HEK293 (cell line): ENCODE results near the gene WDHD1.
"Not testable (repeated sequence)": the region's sequence is repeated elsewhere in the genome, so short reads cannot be mapped to it uniquely, and the experiment has no call there.

ENCODE experiments used
- CTCF ChIA-PET: fragments of 350-600 bp; formaldehyde crosslinking; extraction: SDS; loops from one replicate; lab custom pipeline; 2021; ENCODE audit warnings: antibody characterized with exemption; lab: Yijun Ruan, JAX
- POLR2A ChIA-PET: fragments of 300-600 bp; formaldehyde crosslinking; extraction: SDS; loops from one replicate; lab custom pipeline; 2020; ENCODE audit warnings: antibody characterized with exemption, inconsistent platforms; lab: Yijun Ruan, JAX
- H3K27ac ChIP-seq: fragments of 200-500 bp; sonication (Bioruptor generic); 2 replicates; pipeline ENCODE4 v1.5.1; 2014; ENCODE audit warnings: low read depth, low read length, control low read depth, inconsistent platforms; ENCODE audit errors: extremely low read depth
- H3K36me3 ChIP-seq, 2 experiments: fragments of 200-500 bp in 1 of 2; sonication (Bioruptor generic) in 1 of 2; 1 replicate in 1 of 2; 2 replicates in 1 of 2; pipeline ENCODE4 v1.5.1; 2014 to 2017; ENCODE audit warnings: inconsistent platforms in 2 of 2, low read length in 2 of 2; ENCODE audit not compliant: control insufficient read depth in 2 of 2, insufficient read depth in 1 of 2
- H3K4me1 ChIP-seq: fragments of 200-500 bp; sonication (Bioruptor generic); 2 replicates; pipeline ENCODE4 v1.5.1; 2014; ENCODE audit warnings: mild to moderate bottlenecking, low read length, inconsistent platforms; ENCODE audit not compliant: control insufficient read depth, insufficient read depth
- H3K4me3 ChIP-seq: 2 replicates; pipeline ENCODE4 v1.5.1; 2011; ENCODE audit warnings: low read depth, mild to moderate bottlenecking, control low read depth, low read length, moderate library complexity
- H3K9me3 ChIP-seq: fragments of 200-500 bp; sonication (Bioruptor generic); 2 replicates; pipeline ENCODE4 v1.5.1; 2014; ENCODE audit warnings: low read depth, low read length, inconsistent platforms; ENCODE audit not compliant: control insufficient read depth, insufficient read depth
- BCL11A ChIP-seq: fragments of 450-650 bp; formaldehyde crosslinking; IDR thresholded peaks from 2 replicates; pipeline ENCODE4 v1.5.1; 2016; ENCODE audit warnings: low read depth, missing biosample characterization, missing genetic modification characterization
- MZF1 ChIP-seq: fragments of 450-650 bp; formaldehyde crosslinking; IDR thresholded peaks from 2 replicates; pipeline ENCODE4 v1.5.1; 2017; ENCODE audit warnings: missing biosample characterization, missing genetic modification characterization, borderline replicate concordance
- PATZ1 ChIP-seq: fragments of 450-650 bp; formaldehyde crosslinking; IDR thresholded peaks from 2 replicates; pipeline ENCODE4 v1.5.1; 2016; ENCODE audit warnings: missing biosample characterization, missing genetic modification characterization
- PRDM1 ChIP-seq: fragments of 450-650 bp; formaldehyde crosslinking; IDR thresholded peaks from 2 replicates; pipeline ENCODE4; 2016; ENCODE audit warnings: missing biosample characterization, missing genetic modification characterization
- ZNF132 ChIP-seq: fragments of 450-650 bp; formaldehyde crosslinking; IDR thresholded peaks from 2 replicates; pipeline ENCODE4 v1.5.1; 2017; ENCODE audit warnings: missing biosample characterization, missing genetic modification characterization, borderline replicate concordance
- ZNF175 ChIP-seq: fragments of 450-650 bp; formaldehyde crosslinking; IDR thresholded peaks from 2 replicates; pipeline ENCODE4 v1.5.1; 2016; ENCODE audit warnings: missing biosample characterization, missing genetic modification characterization
- ZNF239 ChIP-seq: fragments of 450-650 bp; formaldehyde crosslinking; IDR thresholded peaks from 2 replicates; pipeline ENCODE4 v1.5.1; 2016; ENCODE audit warnings: missing biosample characterization, missing genetic modification characterization
- ZNF26 ChIP-seq: fragments of 450-650 bp; formaldehyde crosslinking; IDR thresholded peaks from 2 replicates; pipeline ENCODE4 v1.5.1; 2016; ENCODE audit warnings: missing biosample characterization, missing genetic modification characterization
- ZNF37A ChIP-seq: fragments of 450-650 bp; IDR thresholded peaks from 2 replicates; pipeline ENCODE4 v1.5.1; 2018; ENCODE audit warnings: missing biosample characterization, missing genetic modification characterization
- ZNF404 ChIP-seq: fragments of 450-650 bp; formaldehyde crosslinking; IDR thresholded peaks from 2 replicates; pipeline ENCODE4 v1.5.1; 2017; ENCODE audit warnings: missing biosample characterization, missing genetic modification characterization
- ZNF416 ChIP-seq: fragments of 450-650 bp; formaldehyde crosslinking; IDR thresholded peaks from 2 replicates; pipeline ENCODE4 v1.5.1; 2016; ENCODE audit warnings: missing biosample characterization, missing genetic modification characterization
- ZNF473 ChIP-seq: fragments of 450-650 bp; formaldehyde crosslinking; IDR thresholded peaks from 2 replicates; pipeline ENCODE4 v1.5.1; 2017; ENCODE audit warnings: missing biosample characterization, missing genetic modification characterization
- ZNF548 ChIP-seq: fragments of 450-650 bp; formaldehyde crosslinking; IDR thresholded peaks from 2 replicates; pipeline ENCODE4 v1.5.1; 2016; ENCODE audit warnings: missing biosample characterization, missing genetic modification characterization
- ZNF549 ChIP-seq: fragments of 450-650 bp; IDR thresholded peaks from 2 replicates; pipeline ENCODE4 v1.5.1; 2018; ENCODE audit warnings: missing biosample characterization, missing genetic modification characterization, mild to moderate bottlenecking, inconsistent platforms, moderate library complexity
- ZNF624 ChIP-seq: fragments of 450-650 bp; formaldehyde crosslinking; IDR thresholded peaks from 2 replicates; pipeline ENCODE4 v1.5.1; 2017; ENCODE audit warnings: missing biosample characterization, missing genetic modification characterization
- ZNF658 ChIP-seq: fragments of 450-650 bp; formaldehyde crosslinking; IDR thresholded peaks from 2 replicates; pipeline ENCODE4; 2016; ENCODE audit warnings: missing biosample characterization, missing genetic modification characterization
- ZNF76 ChIP-seq: fragments of 450-650 bp; formaldehyde crosslinking; IDR thresholded peaks from 2 replicates; pipeline ENCODE4; 2016; ENCODE audit warnings: low read depth, missing biosample characterization, missing genetic modification characterization, borderline replicate concordance

The WDHD1 gene

GRCh38 chr14:54909817-54910558, 116.9 kb downstream of the WDHD1 start:
- CTCF ChIA-PET = no interaction called here
- no peak overlapping the region for H3K4me3 ChIP-seq
- no peaks in the 10 kb centered on the region for H3K4me1 ChIP-seq
- H3K27ac ChIP-seq = no peak overlapping the region
- H3K36me3 ChIP-seq = no peaks in the 10 kb centered on the region
- TF ChIP-seq ZNF658 (tag by site-specific recombination) (no peak), ZNF132 (tag by site-specific recombination) (no peak), ZNF473 (tag by site-specific recombination) (no peak), ZNF416 (tag by site-specific recombination) (no peak), ZNF76 (tag by site-specific recombination) (no peak), ZNF549 (tag by site-specific recombination) (no peak), ZNF37A (tag by site-specific recombination) (no peak)
- POLR2A ChIA-PET = interaction anchor here (0.6 kb wide), 1 partner anchor 112 kb away, joined by 3 read pairs; no protein-coding TSS in a partner anchor
- H3K9me3 ChIP-seq = no peaks in the 10 kb centered on the region

GRCh38 chr14:54908973-54909372, 117.9 kb downstream of the WDHD1 start:
- H3K4me1 ChIP-seq, POLR2A ChIA-PET, H3K36me3 ChIP-seq, CTCF ChIA-PET, H3K9me3 ChIP-seq, H3K27ac ChIP-seq, H3K4me3 ChIP-seq: not testable (repeated sequence)

GRCh38 chr14:54908190-54908589, 118.7 kb downstream of the WDHD1 start:
- no peaks in the 10 kb centered on the region for H3K4me1 ChIP-seq
- H3K9me3 ChIP-seq = no peaks in the 10 kb centered on the region
- POLR2A ChIA-PET = no interaction called here
- TF ChIP-seq PATZ1 (no peak), ZNF26 (tag by site-specific recombination) (no peak), ZNF404 (tag by site-specific recombination) (no peak), ZNF624 (tag by site-specific recombination) (no peak), ZNF548 (tag by site-specific recombination) (no peak), PRDM1 (tag by site-specific recombination) (no peak), BCL11A (tag by site-specific recombination) (no peak), ZNF175 (tag by site-specific recombination) (no peak), MZF1 (tag by site-specific recombination) (no peak), ZNF239 (tag by site-specific recombination) (no peak)
- TF ChIP-seq, all 188 proteins: peak for 0
- Histone ChIP-seq H3K36me3 (no peaks in the 10 kb centered on the region), H3K27ac (no peak overlapping the region), H3K4me3 (no peak overlapping the region)
- CTCF ChIA-PET = no interaction called here
